GM18867 (cell line): ENCODE measurements around the gene DBX1.
"Not testable (repeated sequence)": the region's sequence is repeated elsewhere in the genome, so short reads cannot be mapped to it uniquely, and the experiment has no call there.

Experiments
- ATAC-seq: cut with Tn5 transposase; IDR thresholded peaks from one replicate; pipeline ENCODE4 v1.9.1; 2021; ENCODE audit warnings: mild to moderate bottlenecking, moderate library complexity; ENCODE audit not compliant: unreplicated experiment

Gene DBX1

DNA sequence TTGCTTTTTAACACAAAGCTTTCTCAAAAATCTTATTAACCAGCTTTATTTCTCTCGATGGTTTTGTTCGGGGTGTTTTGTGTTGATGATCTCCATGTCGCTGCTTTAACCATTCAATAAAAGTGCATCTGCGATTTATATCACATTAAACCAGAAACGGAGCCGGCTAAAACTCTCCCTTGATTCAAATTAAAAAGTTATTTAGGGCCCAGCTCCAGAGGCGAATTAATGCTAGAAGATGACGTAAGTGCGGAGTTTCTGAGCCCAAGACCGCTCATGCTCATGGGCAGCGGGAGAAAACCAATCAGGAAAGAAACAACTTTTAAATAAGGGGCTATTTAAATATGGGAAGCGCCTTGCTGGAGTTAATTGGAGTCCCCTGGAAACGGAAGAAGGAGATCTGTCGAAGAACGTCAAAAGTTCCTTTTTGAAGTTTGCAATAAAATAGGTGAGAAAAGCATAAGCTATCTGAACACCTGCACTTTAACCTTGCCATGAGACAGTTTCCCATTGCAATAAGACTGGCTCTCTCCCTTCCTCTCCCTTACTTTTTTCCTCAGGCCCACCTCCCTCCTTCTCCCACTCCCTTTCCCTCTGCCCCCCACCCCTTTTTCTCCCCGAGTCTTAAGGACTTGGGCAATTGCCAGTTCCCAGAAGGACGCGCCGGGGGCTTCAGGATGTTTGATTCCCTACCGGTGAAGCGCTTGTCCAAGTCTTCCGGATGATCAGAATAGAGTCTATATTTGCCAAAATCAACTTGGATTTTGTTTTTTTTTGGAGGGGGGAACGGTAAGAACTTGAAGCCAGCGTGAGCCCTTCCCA is 1.9 kb upstream of the DBX1 start:
- ATAC-seq = no peak

DNA sequence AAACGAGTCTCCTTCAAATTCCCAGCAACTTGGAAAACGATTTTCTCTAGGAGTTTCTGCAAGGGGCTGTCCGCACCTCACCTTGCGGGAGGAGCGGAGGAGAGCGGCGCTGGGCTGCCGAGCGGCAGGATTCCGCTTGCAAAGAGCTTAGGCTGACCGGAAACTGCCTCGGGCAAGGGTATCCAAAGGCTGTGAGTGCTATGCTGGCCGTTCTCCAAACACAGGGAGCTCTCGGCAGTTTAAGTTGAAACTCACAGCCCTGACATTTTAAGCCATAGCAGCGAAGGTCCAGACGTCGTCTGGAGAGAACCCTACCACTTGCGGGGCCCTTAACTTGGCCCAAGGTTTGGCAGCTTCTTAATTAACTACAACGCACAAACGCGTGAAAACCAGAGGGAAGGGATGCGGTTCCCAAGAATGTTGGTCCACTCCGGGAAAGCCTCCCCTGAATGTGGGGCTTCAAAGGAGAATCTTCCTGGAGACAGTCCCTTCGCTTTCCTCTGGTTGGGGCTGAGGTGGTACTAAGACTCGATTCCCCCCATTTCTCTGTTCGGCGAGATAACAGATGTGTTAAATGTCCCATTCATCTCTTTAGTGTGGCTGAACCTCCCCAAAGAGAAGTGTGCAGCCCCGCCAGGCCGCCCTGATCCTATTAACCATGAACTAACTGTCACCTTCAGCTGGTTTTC is 1.1 kb upstream of the DBX1 start:
- no peak for ATAC-seq

DNA sequence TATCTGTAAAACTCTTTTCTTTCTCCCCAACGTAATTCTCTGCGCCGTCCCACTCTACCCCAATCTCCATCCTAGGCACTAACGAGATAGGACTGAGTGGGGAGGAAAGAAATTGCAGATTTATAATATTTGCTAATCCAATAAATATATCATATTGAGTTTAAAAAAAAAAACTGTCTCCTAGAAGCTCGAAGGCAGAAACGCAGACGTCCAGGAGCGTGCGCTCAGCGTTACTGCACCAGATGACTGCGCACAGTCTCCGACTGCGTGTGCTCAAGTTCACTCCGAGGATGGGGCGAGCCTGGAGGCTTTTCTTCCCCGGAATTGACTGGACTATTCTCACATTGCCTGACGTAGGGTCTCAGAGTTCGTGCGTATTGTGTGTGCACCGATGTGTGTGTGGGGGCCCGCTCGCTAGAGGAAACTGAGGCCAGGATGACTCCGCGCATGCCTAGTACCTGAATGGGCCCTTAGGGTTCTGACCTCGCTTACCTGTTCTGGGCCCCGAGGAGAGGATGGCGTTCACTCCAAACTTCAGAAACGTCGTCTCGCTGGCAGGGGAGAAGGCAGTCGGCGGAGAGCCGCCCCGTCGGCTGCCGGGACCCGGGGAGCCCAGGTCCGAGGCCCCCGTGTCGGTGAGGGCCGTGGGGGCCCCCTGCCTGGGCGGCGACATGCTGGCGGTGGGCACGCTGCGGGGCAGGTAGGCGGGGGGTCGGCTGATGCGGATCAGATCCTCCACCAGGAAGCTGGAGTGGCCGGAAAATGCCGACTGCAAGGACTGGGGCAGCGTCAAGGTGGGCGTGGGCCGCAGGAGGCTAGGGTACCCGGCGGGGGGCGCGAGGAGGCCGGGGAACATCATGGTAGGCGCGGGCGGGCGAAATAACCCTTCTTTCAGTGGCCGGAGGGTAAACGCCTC is 551 bp downstream of the DBX1 start:
- ATAC-seq = no peak

DNA sequence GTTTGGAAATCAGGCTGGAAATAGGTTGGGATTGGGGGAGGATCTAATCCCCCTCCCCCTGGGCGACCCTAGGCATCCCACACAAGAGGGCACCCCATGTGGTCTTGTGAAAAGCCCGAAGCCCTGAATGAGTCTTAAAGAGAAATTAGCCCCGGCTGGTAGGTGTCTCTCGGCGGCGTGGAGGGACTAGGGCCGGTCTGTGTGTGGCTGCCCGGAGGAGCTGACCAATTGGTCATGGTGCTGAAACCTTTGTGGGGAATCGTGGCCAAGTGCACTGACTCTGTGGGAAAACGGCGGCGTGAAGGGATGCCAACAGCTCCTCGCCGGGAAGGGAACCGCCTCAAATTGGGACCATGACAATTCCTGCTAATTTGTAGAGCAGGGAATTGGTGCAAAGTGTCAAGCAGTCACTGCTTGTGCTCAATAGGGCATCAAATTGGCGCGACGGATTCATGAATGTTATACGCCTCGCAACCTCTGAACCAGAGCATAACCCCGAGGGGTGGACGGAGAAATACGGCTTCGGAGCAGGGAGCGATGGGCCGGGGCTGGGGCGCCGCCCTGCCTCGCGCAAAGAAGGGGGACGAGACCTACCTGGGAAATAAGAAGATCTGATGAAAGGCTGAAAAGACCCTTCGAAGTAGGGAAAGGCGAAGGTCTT is 1.5 kb downstream of the DBX1 start:
- no peak for ATAC-seq

DNA sequence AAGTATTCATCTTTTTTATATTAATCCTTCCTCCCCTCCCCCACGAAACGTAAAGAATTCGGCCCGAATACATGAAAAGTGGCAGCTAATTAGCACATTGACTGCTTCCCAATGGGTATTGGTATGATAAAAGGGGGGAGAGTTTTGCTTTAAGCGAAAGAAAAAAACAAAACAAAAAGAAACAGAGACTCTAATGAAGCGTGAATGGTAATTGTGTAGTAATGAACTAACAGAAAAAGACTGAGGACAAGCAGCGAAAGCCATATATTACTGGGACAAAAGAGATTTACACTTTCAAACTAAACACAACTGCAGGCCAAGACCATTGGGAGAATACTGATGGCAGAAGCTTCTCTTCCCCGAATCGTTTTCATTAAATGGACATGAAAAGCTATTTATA is 2.5 kb downstream of the DBX1 start:
- ATAC-seq = no peak

DNA sequence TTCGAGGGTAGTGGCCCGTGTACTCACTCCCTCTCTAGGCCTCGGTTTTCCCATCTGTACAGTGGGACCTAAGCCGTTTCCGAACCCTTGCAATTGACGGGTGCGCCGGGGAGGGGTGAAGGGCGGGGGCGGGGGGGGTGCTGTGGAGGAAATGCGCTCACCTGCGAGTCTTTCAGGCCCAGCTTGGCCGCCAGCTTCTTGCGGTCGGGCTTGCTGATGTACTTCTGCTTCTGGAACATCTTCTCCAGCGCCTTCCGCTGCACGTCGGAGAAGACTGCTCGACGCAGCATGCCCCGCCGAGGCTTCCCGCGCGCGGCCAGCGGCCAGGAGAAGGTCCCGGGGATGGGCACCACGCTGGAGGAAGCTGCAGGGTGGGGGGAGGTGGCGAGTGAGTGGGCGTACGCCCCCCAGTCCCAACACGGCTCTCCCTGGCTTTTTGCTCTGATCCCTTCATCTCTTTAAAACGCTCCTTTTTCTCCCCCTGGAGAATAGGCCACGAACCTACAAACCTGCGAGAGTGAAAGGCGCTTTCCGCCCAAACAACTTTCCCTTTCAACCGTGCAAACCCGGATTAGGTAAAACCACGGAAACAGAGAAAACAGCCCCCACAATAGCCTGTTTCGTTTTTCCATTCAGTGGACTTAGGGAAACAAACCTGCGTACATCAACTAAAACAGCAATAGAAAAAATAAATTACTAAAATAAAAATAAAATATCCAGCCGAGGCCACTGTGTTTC is 3.2 kb downstream of the DBX1 start:
- ATAC-seq = peak; percentile 65

DNA sequence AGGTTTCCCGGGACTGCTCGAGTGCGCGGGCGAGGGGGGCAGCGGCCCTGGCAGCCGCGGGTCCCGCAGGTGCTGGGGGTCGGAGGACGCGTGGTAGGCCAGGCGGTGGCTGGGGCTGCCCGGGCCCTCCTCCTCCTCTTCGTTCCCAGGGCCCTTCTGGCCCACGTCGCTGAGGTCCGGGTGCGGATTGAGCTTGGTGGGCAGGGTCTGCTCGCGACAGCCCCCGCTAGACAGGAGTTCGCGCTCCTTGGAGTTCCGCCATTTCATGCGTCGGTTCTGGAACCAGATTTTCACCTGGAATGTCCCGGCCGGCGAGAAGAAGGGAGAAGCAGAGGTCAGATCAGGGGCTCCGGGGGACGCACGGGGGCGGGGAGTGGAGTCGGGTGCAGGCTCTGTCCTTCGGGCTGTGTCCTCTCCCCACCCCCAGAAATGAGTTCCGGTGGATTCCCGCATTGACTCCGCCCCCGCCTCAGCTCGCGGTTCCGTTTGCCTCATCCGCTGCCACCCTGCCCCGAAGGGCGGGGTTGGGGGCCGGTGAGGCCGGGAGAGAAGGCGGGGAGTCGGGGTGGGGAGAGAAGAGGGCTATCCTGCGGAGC is 3.9 kb downstream of the DBX1 start:
- peak; percentile 27 for ATAC-seq

DNA sequence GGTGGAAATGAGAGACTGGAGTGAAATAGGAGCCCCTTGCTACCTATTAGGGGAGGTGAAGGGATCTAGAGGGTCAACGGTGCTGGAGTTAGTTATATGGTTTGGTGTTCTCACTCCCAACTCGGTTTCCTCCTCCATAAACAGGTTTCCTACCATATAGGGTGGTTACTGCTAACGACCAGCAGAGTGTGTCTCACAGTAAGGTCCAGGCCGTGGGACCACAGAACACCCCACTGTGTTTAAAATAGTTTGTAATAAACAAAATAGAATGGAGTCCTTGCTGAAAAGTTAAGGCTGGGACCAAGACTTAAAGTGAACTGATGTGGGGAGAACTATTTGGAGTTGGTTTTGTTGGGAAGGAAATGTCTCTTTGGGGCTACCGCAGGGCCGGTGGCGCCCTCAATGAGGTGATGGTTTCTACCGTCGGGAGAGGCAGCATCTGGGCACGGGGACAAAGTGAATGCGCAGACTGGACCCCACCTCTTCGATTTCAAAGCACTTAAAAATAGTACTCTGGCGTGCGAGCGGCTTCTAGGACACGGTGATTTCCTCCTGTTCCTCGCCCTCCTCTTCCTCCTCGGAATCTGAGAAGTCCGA is 4.5 kb downstream of the DBX1 start:
- ATAC-seq = no peak

DNA sequence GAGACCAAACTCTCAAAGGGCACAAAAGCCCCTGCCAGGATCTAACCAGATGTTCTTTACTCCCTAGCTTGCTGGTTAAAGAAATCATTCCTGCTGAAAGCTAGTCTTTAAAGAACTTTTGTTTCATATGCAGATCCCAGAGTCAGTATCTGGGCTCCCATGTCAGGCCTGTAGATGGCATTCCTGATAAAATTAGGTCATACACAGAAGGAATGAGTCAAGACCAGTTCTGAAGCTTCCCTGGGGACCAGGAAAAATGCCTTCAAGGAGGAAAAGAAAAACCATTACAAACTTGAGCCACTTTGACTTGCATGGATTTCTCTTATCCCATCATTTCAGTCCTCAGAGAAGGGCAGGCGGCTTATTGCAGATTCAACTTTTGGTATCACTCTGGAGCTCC is 5.9 kb downstream of the DBX1 start:
- ATAC-seq = no peak

DNA sequence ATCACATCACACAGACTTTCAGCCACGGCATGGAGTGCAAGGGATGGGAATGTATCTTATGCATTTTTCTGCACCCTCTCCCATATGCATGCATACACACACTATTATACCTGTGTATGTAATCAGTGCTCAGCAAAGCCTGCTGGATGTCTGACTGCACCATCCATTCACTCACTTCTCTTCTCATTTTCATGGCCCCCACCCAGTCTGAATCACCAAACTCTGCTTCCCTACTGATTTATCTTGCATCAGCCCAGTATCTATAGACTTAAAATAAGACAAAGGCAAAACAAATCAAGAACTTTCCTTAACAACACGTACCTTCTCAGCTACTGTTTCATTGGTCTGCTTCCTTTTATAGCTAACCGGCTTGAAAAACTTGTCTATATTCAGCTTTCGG is 21.6 kb downstream of the DBX1 start:
- ATAC-seq = no peak

DNA sequence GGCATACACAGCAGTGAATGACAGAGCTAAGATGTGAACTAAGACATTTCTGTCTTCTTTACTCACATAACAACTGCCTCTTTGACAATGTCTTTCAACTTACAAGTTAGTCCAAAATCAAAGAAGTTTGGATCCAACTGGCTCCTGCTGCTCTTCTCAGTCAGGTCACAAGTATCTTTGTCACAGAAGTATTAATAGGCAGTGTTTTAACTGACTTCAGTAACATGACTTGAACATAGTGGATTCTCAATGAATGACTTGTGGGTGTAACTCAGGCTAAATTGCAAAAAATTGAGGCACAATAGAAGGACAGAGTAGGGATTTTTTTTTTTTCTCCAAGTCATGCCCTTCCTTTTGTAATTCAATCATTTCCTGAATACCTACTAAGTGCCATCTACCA is 22.6 kb downstream of the DBX1 start:
- no peak for ATAC-seq

DNA sequence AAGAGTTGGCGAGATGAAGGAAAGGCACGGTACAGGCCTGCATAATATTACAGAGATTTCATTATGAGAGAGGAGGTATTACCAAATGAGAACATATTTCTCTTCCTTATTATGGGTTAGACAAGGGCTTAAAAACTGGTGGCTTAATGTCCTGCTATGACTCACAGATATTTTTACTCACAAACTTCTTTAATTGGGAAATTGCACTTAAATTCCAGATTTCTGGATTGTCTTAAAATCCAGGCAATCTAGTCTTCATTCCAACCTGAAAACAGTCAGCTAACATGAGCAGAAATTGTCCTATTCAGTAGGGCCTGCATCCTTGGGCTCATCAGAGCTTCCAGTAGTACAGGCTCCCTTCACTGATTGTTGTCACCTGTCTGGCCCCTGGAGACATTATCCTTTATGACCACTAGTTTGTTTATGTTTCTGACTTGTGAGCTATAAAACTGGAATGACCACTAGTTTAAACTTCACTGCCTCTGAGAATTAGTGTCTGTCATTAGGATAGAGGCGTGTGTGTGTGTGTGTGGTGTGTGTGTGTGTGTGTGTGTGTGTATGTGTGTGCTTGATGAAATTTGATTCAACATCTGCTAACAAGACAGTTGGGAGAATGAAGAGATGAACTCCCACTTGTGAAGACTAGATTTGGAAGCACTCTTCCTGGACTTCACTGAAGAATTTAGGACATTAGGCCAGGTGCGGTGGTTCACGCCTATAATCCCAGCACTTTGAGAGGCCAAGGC is 25.1 kb downstream of the DBX1 start:
- no peak for ATAC-seq

DNA sequence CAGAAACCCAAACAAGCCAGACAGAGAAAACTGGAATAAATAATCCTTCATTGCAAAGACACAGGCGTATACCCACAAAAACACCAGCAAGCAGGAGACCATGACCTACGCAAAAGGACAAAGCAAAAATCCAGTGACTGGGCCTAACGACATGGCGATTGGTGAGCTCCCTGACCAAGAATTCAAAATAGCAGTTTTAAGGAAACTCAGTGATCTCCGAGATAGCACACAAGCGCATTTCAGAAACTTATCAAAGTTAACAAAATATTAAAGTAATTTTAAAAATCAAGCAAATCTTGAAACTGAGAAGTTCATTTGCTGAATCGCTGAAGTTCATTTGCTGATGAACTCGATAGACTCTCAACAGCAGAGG is 27.6 kb downstream of the DBX1 start:
- ATAC-seq = no peak

DNA sequence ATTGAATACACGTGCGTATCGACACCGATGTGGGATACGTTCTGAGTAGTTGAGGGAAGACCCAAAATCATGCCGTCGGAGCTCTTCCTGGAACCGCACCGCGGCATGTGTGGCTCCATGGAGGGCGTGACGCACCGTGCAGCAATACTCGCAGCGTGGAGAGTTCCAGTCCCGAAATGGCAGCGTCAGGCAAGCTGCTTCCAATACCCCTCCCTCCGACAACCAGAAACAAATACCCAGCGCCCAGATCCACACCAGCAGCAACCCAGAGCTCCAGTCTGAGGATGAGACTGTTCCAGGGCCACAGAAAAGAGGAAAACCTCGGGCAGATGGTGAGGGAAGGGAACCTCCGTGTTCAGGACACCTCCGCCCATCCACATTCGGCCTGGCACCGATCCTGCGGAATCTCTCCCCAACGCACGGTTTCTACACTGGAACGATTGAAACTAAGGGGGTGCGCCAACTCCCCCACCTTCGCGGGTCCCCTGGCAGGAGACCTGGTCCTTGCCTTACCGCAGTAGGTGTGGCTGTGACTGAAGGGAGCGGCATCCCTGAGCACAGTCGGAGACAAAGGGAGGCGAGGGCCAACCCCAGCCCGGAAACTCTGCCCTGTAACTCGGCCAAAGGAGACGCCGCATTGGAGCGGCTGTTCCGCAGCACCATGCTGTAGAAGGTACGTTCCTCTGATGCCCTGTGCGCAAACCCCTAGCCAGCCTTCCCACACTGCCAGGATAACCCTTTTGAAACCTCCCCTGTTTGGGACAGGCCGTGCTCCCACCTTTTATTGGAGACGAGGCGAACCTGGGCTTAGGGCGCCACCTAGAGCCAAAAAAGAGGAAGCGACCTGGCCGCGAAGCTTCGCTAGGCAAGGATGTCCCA is 28.2 kb downstream of the DBX1 start:
- ATAC-seq = peak; percentile 55

DNA sequence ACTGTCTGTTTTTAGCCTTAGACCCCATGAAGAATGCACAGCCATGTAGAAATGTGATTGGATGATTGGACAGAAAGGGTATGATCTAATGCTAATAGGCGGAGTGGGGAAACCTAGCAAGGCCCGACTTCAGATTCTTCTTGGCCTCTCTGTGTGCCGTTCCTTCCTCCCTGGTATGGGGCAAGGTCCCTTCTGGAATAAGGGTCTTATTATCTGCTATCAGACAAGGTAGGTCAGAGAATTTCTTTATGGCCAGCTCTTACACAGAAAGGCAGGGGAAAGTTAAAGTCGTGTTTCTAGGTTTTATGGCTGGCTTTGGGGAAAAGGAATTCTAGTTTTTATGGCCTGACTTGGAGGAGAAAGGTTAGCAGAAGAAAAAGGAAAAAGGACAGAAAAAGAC is 30.6 kb downstream of the DBX1 start:
- no peak for ATAC-seq

DNA sequence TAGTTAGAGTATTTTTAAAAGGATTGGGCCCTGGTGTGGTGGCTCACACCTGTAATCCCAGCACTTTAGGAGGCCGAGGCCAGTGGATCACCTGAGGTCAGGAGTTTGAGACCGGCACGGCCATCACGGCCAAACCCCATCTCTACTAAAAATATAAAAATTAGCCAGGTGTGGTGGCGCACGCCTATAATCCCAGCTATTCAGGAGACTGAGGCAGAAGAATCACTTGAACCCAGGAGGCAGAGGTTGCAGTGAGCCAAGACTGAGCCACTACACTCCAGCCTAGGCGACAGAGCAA is 31.8 kb downstream of the DBX1 start:
- ATAC-seq = not testable (repeated sequence)

DNA sequence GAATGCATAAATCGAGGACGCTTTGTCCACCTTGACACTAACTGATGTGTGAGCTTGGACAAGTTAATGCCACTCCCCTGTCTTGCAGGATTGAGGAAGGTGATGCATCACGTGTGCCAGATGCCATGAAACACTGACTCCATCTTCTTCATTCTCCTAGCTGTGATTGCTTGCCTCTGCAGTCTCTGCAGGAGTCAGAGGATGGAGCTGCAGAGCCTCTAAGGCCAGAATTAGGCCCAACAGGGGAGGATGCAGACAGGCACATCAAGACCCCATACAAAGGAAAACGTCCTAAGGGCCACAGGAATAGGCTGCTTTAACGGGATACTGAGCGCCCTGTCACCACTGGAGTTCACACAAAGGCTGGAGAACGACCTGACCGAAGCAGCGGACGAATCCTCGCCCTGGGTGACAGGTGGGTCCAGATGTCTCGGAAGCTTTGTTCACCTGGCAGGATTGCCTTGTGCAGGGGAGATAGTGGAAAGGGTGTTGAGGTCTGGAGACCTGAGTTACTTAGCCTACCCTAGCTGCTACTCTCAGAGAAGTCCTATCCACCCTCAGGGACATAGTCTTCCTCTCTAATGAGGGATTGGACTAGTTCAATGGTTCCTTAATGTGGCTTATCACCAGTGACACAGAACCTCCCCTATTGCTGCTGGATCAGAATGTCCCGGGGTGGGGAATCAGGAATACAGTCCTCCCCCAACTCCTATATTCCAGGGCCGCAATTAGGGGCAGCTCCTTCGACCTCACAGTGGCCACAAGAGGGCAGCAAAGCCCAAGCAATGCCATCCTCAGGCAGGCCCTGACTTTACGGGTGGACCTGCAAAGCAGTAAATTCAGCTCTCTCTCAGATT is 32.4 kb downstream of the DBX1 start:
- ATAC-seq = peak; percentile 82
